ENCODE data around the gene GRID1. TPM values are rescaled to one million over a fixed set of nuclear protein-coding genes. Genes with fewer than 3 reads are reported as not detected.

Gene GRID1
- total RNA-seq, 1 donor from 2014 or later: 0.22 TPM

DNA sequence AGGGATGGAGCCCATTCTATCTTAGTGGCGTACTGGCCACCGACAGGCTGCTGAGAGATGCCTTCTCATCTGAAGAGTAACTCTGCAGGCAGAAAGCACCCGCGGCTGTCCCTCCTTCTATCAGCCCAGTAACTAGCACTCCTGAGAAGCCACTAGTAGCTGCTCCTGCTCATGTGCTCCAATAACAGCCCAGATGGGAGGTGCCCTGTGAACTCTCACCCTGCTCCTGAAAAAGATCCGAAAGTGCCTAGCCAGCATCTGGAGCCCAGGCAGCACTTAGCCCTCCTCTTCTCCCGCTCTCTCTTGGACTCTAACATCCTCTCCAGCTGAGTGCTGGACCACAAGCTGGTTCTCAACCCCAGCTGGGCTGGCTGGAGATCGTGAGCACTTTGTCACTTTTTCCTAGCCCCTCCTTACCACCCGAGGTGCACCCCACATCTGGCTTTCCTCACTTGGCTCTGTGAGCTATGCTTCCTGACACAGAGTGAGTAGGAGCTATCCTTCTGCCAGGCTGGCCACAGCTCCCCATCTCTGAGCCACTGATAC lies 239.2 kb downstream of the GRID1 start:
- peaks cover 18% of the 10 kb centered on the region for H3K27me3 Mint-ChIP-seq
- no peak overlapping the region for H3K27ac Mint-ChIP-seq
- H3K4me1 Mint-ChIP-seq (ENCODE audit: low read depth): no peaks in the 10 kb centered on the region
- no peaks in the 10 kb centered on the region for H3K36me3 Mint-ChIP-seq (ENCODE audit: insufficient read depth)
- H3K9me3 Mint-ChIP-seq (ENCODE audit: low read depth): no peaks in the 10 kb centered on the region
- H3K4me3 Mint-ChIP-seq (ENCODE audit: low read depth): no peak overlapping the region
- no peak for DNase-seq (ENCODE audit: low spot score, unreplicated experiment)
- TF ChIP-seq, protein P1, sequence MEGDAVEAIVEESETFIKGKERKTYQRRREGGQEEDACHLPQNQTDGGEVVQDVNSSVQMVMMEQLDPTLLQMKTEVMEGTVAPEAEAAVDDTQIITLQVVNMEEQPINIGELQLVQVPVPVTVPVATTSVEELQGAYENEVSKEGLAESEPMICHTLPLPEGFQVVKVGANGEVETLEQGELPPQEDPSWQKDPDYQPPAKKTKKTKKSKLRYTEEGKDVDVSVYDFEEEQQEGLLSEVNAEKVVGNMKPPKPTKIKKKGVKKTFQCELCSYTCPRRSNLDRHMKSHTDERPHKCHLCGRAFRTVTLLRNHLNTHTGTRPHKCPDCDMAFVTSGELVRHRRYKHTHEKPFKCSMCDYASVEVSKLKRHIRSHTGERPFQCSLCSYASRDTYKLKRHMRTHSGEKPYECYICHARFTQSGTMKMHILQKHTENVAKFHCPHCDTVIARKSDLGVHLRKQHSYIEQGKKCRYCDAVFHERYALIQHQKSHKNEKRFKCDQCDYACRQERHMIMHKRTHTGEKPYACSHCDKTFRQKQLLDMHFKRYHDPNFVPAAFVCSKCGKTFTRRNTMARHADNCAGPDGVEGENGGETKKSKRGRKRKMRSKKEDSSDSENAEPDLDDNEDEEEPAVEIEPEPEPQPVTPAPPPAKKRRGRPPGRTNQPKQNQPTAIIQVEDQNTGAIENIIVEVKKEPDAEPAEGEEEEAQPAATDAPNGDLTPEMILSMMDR (IDR thresholded peaks at IDR 0.05; ENCODE audit: unreplicated experiment): no peak

DNA sequence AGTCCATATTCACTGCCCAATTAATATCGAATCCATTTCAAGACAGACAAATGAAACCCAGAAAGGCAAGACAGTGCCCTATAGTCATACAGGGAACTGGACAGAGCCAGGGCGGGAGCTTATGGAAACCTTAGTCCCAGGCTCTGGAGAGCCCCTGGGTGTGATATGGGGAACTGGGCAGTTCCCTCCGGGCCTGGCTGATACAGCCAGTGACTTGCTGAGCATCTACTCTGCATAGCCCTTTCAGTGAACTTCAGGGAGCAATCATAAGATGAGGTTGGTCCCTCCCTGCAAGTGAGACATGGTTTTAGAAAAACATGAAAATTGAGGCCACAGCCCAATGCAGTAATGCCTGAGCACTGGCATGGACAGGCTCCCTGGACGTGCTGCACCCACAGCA lies 241.9 kb downstream of the GRID1 start:
- no peaks in the 10 kb centered on the region for H3K9me3 Mint-ChIP-seq (ENCODE audit: low read depth)
- no peak overlapping the region for H3K27ac Mint-ChIP-seq
- peaks cover 18% of the 10 kb centered on the region for H3K27me3 Mint-ChIP-seq
- DNase-seq (ENCODE audit: low spot score, unreplicated experiment): no peak
- H3K36me3 Mint-ChIP-seq (ENCODE audit: insufficient read depth): no peaks in the 10 kb centered on the region
- H3K4me3 Mint-ChIP-seq (ENCODE audit: low read depth): no peak overlapping the region
- no peaks in the 10 kb centered on the region for H3K4me1 Mint-ChIP-seq (ENCODE audit: low read depth)
- TF ChIP-seq, protein P1 (IDR thresholded peaks at IDR 0.05; ENCODE audit: unreplicated experiment): no peak

DNA sequence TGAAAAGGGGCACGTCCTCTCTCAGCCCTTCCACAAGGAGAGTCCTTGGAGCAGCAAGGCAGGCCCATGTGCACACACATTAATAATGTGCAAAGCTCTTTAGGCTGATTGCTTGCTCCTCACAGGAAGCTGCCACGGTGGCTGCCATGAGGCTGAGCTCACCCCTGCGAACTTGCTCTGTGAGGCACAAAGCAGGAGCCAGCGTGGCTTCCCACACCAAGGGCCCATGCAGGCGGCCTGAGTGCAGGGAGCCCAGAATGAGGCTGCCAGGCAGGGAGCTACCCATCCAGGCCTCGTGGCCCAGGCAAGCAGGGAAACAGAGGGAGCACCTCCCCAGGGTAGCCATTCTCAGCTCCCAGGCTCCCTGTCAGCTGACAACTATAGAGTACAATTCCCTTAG lies 242.9 kb downstream of the GRID1 start:
- H3K4me1 Mint-ChIP-seq (ENCODE audit: low read depth): no peaks in the 10 kb centered on the region
- DNase-seq (ENCODE audit: low spot score, unreplicated experiment): no peak
- no peaks in the 10 kb centered on the region for H3K9me3 Mint-ChIP-seq (ENCODE audit: low read depth)
- TF ChIP-seq, protein P1 (IDR thresholded peaks at IDR 0.05; ENCODE audit: unreplicated experiment): no peak
- no peak overlapping the region for H3K4me3 Mint-ChIP-seq (ENCODE audit: low read depth)
- no peak overlapping the region for H3K27ac Mint-ChIP-seq
- no peaks in the 10 kb centered on the region for H3K36me3 Mint-ChIP-seq (ENCODE audit: insufficient read depth)
- peaks cover 14% of the 10 kb centered on the region for H3K27me3 Mint-ChIP-seq

DNA sequence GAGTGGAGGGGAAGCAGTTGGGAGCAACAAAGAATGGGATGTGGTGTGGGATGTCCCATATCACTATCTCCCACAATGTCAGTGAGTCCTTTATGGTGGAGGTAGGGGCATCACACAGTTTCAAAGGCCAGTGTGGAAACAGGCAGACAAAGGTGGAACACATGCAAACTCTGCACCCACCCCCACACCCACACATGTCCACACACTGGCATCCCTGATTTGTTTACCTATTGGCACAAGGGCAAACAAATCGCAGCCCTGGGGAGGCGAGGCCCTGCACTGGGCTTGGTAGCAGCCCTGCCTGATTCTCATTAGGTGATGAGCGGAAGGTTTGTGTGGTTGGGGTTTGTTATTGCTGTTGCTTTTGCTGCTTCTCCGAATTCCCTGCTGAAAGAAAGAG lies 243.3 kb downstream of the GRID1 start:
- Mint-ChIP-seq H3K36me3 (ENCODE audit: insufficient read depth) (no peaks in the 10 kb centered on the region), H3K9me3 (ENCODE audit: low read depth) (no peaks in the 10 kb centered on the region), H3K27ac (no peak overlapping the region), H3K4me3 (ENCODE audit: low read depth) (no peak overlapping the region), H3K4me1 (ENCODE audit: low read depth) (no peaks in the 10 kb centered on the region), H3K27me3 (peaks cover 10% of the 10 kb centered on the region)
- TF ChIP-seq, protein P1 (IDR thresholded peaks at IDR 0.05; ENCODE audit: unreplicated experiment): no peak
- no peak for DNase-seq (ENCODE audit: low spot score, unreplicated experiment)

DNA sequence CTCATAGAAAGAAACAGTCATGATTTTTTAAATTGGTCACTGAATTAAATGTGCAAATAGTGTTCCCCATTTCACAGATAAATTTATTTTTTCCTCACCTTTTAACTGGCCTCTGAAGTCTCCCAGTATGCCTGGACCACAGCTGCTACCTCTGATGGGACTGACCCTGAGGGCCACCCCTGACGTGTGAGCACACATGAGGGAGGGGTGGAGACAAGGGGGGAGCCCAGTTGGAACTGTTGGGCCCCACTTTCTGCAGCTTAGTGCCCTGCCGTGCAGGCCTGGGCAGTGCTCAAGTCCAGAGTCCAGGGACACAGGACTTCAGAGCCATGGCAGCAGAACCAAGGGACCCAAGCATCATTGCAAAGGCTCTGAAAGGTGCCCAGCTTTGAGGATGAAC lies 243.9 kb downstream of the GRID1 start:
- TF ChIP-seq, protein P1 (IDR thresholded peaks at IDR 0.05; ENCODE audit: unreplicated experiment): no peak
- DNase-seq (ENCODE audit: low spot score, unreplicated experiment): no peak
- Mint-ChIP-seq H3K27ac (no peak overlapping the region), H3K36me3 (ENCODE audit: insufficient read depth) (no peaks in the 10 kb centered on the region), H3K4me1 (ENCODE audit: low read depth) (no peaks in the 10 kb centered on the region), H3K4me3 (ENCODE audit: low read depth) (no peak overlapping the region), H3K9me3 (ENCODE audit: low read depth) (no peaks in the 10 kb centered on the region), H3K27me3 (peaks cover 7% of the 10 kb centered on the region)

All from progenitor cell of endocrine pancreas (in vitro differentiated cells).